RWPE2 (cell line): Measurements from ENCODE around the gene NT5C3A.

Experiments used
- ATAC-seq: fragments of 200-7000 bp; cut with Tn5 transposase; 3 replicates; pipeline ENCODE4 v1.9.1; 2021; ENCODE audit warnings: low read depth
- DNase-seq: peaks from one replicate; pipeline ENCODE4 v3.0.0-alpha.2; 2020; ENCODE audit warnings: low spot score
- H3K27ac ChIP-seq: fragments of 450-650 bp; 2 replicates; pipeline ENCODE4 v1.5.1; 2017; ENCODE audit warnings: mild to moderate bottlenecking; ENCODE audit not compliant: poor library complexity, severe bottlenecking
- H3K27me3 ChIP-seq: fragments of 250-450 bp; sonication (Bioruptor Pico); 2 replicates; pipeline ENCODE4 v1.5.1; 2021; ENCODE audit warnings: mild to moderate bottlenecking, moderate library complexity; ENCODE audit not compliant: insufficient read depth, poor library complexity, severe bottlenecking
- H3K36me3 ChIP-seq: fragments of 250-450 bp; sonication (Bioruptor Pico); 2 replicates; pipeline ENCODE4 v1.5.1; 2020; ENCODE audit warnings: low read depth, mild to moderate bottlenecking, moderate library complexity
- H3K4me1 ChIP-seq: fragments of 250-450 bp; sonication (Bioruptor Pico); 2 replicates; pipeline ENCODE4 v1.5.1; 2021; ENCODE audit warnings: mild to moderate bottlenecking, moderate library complexity; ENCODE audit not compliant: insufficient read depth, poor library complexity, severe bottlenecking
- H3K4me3 ChIP-seq: fragments of 250-450 bp; sonication (Bioruptor Pico); 2 replicates; pipeline ENCODE4 v1.5.1; 2021; ENCODE audit warnings: mild to moderate bottlenecking, moderate library complexity; ENCODE audit not compliant: severe bottlenecking
- H3K9me3 ChIP-seq: fragments of 250-450 bp; sonication (Bioruptor Pico); 2 replicates; pipeline ENCODE4 v1.5.1; 2021; ENCODE audit warnings: mild to moderate bottlenecking, moderate library complexity; ENCODE audit not compliant: severe bottlenecking
- CTCF ChIP-seq: fragments of 450-650 bp; IDR thresholded peaks from one replicate; pipeline ENCODE4 v1.5.1; 2017; ENCODE audit warnings: mild to moderate bottlenecking, moderate library complexity; ENCODE audit not compliant: poor library complexity, severe bottlenecking

NT5C3A gene

GRCh38 chr7:33108554-33109004 lies 46.0 kb upstream of the NT5C3A start:
- no peak for TF ChIP-seq CTCF
- ATAC-seq (peak; percentile 53), DNase-seq (no peak)
- Histone ChIP-seq H3K4me3 (peak overlapping the region; percentile 99), H3K36me3 (peaks cover 11% of the 10 kb centered on the region), H3K27me3 (no peaks in the 10 kb centered on the region), H3K4me1 (peaks cover 8% of the 10 kb centered on the region), H3K9me3 (no peaks in the 10 kb centered on the region), H3K27ac (peak overlapping the region; percentile 47)

- TF ChIP-seq CTCF, result peak; percentile 82
- DNase-seq, result no peak
- peak; percentile 53 for ATAC-seq
- H3K4me3 ChIP-seq, result peak overlapping the region; percentile 99
- H3K27ac ChIP-seq, result no peak overlapping the region
- H3K4me1 ChIP-seq, result peaks cover 8% of the 10 kb centered on the region
- peaks cover 23% of the 10 kb centered on the region for H3K36me3 ChIP-seq
- no peaks in the 10 kb centered on the region for H3K27me3 ChIP-seq
- no peaks in the 10 kb centered on the region for H3K9me3 ChIP-seq
These were observed 44.8 kb upstream of the NT5C3A start for GRCh38 chr7:33107136-33108066.

GRCh38 chr7:33101906-33102305 lies 39.3 kb upstream of the NT5C3A start:
- ATAC-seq, result no peak
- H3K9me3 ChIP-seq, result no peaks in the 10 kb centered on the region
- DNase-seq, result no peak
- TF ChIP-seq CTCF, result no peak
- no peaks in the 10 kb centered on the region for H3K4me1 ChIP-seq
- peaks cover 70% of the 10 kb centered on the region for H3K36me3 ChIP-seq
- H3K4me3 ChIP-seq, result no peak overlapping the region
- no peak overlapping the region for H3K27ac ChIP-seq
- no peaks in the 10 kb centered on the region for H3K27me3 ChIP-seq

GRCh38 chr7:33100770-33101169 lies 38.2 kb upstream of the NT5C3A start:
- ATAC-seq (no peak), DNase-seq (no peak)
- no peak overlapping the region for H3K27ac ChIP-seq
- H3K4me3 ChIP-seq, result no peak overlapping the region
- no peaks in the 10 kb centered on the region for H3K9me3 ChIP-seq
- peaks cover 81% of the 10 kb centered on the region for H3K36me3 ChIP-seq
- H3K27me3 ChIP-seq, result no peaks in the 10 kb centered on the region
- TF ChIP-seq CTCF, result no peak
- H3K4me1 ChIP-seq, result no peaks in the 10 kb centered on the region
